HG03039 (cell line): Measurements from ENCODE around the gene PRDX4.
"Not testable (repeated sequence)": the region's sequence is repeated elsewhere in the genome, so short reads cannot be mapped to it uniquely, and the experiment has no call there.

ENCODE experiments used
- ATAC-seq: cut with Tn5 transposase; IDR thresholded peaks from one replicate; pipeline ENCODE4 v1.9.1; 2021; ENCODE audit warnings: mild to moderate bottlenecking, moderate library complexity; ENCODE audit not compliant: unreplicated experiment

Gene PRDX4

GRCh38 chrX:23670528-23670927 lies 3.2 kb downstream of the PRDX4 start:
- ATAC-seq = no peak

DNA sequence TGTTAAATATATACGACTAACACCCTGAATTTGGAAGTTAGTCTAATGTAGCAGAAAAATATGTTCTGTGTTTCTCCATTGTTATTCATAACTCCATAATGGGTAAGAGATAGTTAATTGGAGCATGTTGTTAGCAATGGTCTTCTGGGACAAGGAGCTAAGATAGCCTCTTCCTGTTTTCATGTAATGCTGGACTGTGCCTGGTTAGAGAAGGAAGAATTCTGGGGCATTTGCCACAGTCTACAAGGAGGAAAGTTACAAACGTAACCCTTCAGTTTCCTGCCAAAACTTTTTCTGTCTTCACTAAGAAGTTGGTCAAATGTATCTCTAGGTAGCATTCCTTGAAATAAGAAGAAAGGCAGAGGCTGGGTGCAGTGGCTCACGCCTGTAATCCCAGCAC lies 5.8 kb downstream of the PRDX4 start:
- no peak for ATAC-seq

DNA sequence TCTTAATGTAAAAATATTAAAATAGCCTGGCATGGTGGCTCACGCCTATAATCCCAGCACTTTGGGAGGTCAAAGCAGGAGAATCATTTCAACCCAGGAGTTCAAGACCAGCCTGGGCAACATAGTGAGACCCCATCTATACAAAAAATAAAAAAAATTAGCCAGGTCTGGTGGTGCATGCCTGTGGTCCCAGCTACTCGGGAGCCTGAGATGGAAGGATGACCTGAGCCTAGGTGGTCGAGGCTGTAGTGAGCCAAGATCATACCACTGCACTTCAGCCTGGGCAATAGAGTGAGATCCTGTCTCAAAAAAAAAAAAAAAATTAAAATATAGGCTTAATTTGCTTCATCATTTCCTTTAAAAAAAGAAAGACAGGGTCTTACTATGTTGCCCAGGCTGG lies 9.2 kb downstream of the PRDX4 start:
- ATAC-seq = not testable (repeated sequence)

GRCh38 chrX:23692166-23692565 lies 24.9 kb downstream of the PRDX4 start:
- no peak for ATAC-seq

- ATAC-seq = no peak
Observed at GRCh38 chrX:23694606-23695005, 27.3 kb downstream of the PRDX4 start.

DNA sequence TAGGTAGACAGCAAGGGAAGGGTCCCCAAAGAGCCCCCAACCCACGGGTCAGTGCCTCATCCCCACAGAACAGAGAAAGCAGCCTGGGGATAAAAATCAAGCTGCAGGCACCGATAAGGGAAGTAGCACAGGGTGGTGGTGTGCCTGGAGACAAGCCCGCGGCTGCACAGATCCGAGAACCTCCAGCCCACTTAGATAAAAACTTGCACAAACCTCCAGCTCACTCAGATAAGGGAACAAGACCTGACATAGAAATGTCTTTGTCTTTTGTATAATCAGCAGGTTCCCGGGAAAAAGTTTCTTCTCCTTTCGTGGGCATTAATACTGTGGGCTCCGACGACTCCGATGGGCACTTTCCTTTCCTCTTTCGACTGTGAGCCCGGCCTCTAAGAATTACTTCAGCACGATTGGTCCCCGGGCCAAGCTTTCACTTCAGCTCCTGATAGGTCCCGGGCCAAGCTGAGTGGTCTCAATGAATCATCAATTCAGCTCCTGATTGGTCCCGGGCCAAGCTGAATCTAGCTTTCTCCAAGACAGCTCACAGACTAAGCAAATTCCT lies 32.4 kb downstream of the PRDX4 start:
- ATAC-seq = no peak

- no peak for ATAC-seq
Observed at GRCh38 chrX:23704673-23705206, 37.4 kb downstream of the PRDX4 start.

DNA sequence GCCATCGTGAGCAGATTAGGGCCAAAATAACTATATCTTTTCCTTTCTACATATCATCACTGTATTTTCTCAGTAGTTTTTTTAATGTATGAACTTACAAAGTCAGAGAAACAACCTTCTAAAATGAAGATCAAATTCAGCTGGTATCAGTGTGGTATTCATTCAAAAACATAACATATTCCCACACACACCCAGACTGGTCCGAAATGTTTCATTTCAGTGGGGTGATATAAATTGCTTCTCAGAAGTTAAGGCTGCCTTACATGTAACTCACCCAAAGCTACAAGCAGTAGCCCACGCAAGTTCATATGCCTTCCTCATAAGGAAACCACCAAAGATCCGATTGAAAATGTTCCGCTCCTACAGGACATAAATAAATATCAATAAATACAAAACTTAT lies 37.9 kb downstream of the PRDX4 start:
- no peak for ATAC-seq

DNA sequence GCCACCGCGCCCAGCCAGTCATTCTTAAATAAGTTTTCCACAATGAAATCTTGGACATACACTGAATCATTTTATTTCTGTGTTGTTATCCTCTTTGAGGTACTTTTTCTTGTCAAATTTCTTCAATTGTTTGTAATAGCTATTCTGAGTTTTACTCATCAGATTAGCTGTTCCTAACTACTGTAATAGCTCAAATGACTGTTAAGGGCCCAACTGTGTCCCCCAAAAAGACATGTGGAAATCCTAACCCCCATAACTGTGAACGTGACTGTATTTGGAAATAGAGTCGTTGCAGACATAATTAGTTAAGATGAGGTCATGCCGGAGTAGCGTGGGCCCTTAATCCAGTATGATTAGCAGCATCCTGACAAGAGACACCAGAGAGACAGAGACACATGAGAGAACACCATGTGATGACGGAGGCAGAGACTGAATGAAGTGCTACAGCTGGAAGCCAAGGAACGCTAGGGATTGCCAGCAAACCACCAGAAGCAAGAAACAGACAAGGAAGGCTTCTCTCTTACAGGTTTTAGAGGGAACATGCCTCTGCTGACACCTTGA lies 52.9 kb downstream of the PRDX4 start:
- no peak for ATAC-seq

DNA sequence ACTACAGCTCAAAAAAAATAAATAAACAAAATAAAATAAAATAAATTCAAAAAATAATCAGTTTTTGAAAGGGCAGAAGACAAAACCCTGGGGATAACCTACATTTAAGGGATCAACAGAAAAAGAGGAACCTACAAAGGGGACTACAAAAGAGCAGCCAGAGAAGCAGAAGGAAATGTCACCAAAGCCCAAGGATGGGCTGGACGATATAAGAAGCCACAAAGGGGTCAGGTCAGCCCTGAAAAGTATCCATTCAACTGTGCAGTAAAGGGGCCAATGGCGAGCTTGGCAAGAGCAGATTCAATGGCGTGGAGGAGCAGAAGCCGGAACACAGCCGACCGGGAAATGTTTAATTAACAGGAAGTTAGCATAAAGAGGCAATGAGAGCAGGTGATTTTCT lies 58.9 kb downstream of the PRDX4 start:
- no peak for ATAC-seq

DNA sequence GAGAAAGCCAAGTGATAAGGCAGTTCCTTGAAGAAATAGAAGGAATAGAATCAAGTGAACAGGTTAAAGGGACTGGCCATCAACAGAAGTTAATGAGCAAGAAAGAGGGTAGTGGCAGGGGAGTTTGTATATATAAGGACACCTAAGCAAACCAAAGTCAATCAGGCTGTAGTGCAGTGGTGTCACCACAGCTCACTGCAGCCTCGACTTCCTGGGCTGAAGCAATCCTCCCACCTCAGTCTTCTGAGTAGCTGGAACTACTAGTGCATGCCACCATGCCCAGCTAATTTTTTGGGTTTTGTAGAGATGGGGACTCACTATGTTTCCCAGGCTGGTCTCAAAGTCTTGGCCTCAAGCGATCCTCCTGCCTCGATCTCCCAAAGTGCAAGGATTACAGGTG lies 59.9 kb downstream of the PRDX4 start:
- ATAC-seq = no peak

GRCh38 chrX:23729214-23729613 lies 61.9 kb downstream of the PRDX4 start:
- ATAC-seq = no peak

GRCh38 chrX:23731951-23732350 lies 64.7 kb downstream of the PRDX4 start:
- no peak for ATAC-seq

DNA sequence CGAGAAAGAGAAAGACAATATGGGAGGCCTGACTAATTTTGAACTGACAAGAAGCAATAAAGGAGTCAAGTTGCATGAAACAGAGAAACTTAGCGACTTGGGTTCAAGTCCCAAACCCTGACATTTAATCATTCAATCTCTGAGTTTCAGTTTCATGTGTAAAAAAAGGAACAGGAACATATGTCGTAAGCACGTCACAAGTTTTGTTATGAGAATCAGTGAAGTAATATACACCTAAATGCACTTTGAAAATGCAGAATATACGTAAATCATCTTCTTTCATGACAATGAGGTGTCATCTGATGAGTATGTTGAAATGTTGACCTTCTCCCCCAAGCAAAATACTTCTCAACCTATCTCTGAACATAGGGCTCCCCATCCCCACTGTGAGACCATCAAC lies 65.4 kb downstream of the PRDX4 start:
- ATAC-seq = peak; percentile 72
